ENCODE measurements around the gene MIDN.

Gene MIDN

GRCh38 chr19:1283917-1284292 lies 35.5 kb downstream of the MIDN start:
- no peak for DNase-seq

GRCh38 chr19:1284293-1284978 lies 36.1 kb downstream of the MIDN start:
- no peak for DNase-seq

DNA sequence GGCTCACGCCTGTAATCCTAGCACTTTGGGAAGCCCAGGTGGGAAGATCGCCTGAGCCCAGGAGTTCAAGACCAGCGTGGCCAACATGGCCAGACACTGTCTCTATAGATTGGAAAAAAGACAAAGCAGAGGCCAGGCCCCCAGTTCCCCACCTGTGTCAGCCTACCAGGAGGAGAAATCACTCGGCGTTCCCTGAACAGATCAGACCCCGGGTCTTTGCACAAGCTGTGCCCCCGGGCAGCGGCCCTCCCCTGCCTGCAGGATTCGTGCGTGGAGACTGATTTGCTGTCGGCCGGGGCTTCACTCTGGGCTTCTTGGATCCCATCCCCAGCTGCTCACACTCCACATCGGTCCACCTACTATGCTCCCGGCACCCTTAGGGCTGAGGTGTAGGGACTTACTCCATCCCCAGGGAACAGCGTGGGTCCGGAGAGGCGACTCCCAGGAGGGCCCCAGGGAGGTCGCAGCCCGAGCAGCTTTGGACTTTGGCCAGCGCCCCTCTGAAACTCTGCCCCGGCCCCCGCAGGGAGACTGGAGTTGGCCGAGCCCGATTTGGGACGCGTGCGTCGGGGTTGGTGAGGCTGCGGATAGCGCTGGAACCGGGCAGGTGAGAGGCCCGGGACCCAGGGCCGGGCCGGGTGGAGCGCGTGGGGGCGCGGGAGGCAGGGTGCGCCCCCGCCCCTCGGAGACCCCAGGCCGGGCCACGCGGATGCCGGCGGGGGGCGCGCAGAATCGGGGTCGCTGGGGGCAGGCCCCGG lies 36.8 kb downstream of the MIDN start:
- DNase-seq, result no peak

- DNase-seq, result no peak
Observed at GRCh38 chr19:1285737-1286360, 37.5 kb downstream of the MIDN start, which contains the start of gene EFNA2. TSS of gene EFNA2 (plus strand) at chr19:1285873. CDS start at chr19:1286169, 296 bp downstream.

- no peak for DNase-seq
Observed at GRCh38 chr19:1286487-1287353, 38.3 kb downstream of the MIDN start.

GRCh38 chr19:1287354-1288225 lies 39.2 kb downstream of the MIDN start:
- DNase-seq, result no peak

DNA sequence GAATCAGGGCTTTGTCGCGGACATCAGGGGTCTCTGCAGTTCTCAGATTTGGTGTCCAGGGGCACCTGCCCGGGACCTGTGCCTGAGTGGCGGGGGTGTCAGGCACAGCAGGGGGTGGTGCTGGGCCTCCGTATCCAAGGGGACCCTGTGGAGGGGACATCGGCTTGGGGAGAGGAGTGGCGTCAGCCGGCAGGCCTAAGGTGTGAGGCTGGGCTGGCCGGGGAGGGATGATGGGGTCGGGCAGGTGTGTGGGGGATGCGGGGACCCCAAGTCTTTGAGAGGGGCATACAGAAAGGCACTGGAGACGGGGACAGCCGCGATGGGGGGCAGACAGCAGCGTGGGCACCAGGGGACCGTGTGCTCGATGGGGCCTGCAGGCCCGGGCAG lies 39.8 kb downstream of the MIDN start:
- DNase-seq, result no peak

DNA sequence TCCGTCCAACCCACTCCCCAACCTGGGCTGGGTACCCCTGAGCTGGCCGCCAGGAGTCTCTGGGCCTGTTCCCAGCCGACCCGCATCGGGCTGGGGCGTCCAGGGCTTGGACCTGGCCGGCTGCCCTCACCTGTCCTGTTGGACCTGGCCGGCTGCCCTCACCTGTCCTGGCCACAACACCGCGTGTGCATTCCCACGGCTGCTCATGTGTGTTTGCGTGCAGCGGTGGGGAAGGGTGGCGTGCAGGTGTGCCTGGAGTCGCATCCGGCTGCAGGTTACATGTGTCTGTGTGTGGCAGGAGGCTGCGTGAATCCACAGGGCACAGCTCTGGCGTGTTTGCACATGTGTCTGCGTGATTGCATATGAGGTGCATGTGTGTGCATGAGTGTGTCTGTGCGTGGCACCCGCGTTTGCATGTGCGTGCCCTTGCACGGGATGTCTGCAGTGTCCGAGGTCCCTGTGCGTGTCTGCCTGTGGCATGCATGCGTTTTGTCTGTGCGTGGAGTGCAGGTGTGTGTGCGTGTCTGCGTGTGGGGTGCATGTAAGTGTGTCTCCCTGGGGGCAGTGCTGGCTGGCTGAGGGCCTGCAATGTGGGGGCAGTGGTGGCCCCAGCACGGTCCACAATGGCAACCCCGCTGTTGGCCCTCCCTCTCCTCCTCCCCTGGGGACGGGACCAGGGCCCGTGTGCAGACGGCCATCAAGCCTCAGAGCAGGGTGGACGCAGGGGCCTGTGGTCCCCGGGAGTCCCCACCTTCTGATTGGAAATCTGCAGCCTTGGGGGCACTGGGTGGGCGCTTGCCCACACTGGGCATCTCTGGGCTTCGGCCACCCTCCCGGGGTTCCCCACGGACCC lies 40.7 kb downstream of the MIDN start:
- DNase-seq, result no peak

- no peak for DNase-seq
Observed at GRCh38 chr19:1289686-1290025, 41.3 kb downstream of the MIDN start.

DNA sequence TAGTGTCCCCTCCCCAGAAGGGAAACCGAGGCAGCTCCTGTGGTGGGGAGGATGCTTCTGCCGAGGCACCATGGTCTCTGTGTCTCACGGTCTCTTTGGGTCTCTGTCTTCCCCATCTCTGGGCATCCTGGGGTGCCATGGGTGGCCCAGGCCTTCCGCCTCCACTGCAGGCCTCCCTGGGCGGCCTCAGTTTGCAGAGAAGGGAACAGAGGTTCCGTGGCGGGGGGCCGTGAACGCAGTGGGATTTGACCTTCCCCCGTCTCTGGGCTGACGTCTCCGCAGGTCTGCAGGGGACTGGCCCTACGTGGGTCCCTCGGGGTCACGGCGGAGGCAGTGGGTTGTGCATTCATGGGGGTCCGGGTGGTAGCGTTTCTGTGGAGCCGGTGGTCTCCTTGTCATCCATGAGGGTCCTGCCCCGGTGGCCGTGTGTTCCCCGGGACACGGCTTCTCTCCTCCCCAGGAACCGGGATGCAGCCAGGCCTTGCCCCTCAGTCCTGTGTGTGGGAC lies 41.9 kb downstream of the MIDN start:
- DNase-seq, result no peak

DNA sequence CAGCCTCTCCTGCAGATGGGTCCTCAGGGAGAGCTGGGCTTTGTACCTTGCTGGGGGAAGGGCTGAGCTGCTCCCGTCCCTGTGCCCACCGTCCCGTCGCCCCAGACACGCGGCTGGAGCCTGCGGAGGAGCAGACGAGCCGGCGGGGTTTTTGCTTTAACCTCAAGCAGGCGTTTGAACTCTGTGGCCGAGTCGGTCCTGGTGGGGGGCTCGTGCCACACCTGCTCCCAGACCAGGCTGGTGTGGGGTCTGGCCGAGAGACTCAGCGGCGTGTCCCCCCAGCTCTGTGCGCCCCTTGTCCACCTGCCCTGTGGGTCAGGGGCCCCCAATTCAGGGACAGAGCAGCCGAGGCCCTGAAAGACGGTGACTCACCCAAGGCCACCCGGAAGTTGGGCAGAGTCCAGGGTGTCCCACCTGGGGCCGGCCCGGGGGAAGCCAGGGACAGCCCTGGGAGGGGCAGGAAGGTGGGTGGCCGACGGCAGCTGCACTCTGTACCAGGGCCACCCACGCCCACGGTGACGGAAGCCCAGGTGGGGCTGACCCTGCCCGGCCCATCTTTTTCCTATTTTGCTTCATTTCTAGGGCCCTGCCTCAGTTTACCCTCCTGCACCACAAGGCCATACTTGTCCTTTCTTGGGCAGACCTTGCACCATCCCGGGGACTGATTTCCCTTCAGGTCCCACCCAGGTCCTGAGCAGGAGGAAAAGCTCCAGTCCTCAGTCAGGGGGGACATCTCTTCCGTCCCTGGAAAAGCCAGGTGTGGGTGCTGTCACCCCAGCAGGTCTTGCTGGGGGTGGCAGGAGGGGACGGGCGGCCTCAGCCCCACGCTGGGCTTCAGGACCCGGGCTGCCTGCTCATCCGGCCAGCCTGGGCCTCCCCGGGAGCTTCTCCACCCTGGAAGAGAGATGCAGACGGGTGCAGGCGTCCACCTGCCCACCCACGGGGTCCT lies 42.6 kb downstream of the MIDN start:
- DNase-seq, result no peak

- DNase-seq, result no peak
Observed at GRCh38 chr19:1291761-1292418, 43.5 kb downstream of the MIDN start.

GRCh38 chr19:1292419-1293151 lies 44.2 kb downstream of the MIDN start:
- DNase-seq, result no peak

- DNase-seq, result no peak
Observed at GRCh38 chr19:1293782-1294604, 45.6 kb downstream of the MIDN start.

DNA sequence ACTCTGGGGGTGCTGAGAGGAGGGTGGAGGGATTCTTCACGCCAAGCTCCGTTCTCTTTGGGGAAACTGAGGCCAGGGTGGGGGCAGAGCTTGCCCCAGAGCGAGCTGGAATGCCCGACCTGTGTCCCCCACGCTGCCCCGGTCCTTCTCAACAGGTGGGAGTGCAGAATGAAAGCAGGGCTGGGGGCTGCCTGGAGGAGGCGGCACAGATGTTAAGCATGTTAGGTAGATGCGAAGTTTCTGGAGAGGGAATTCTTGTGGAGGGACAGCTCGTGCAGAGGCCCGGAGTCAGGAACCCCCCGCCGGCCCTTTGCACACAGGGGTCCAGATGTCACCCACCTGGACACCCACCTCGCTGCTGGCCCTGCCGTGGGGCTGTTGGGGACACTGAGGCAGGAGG lies 46.3 kb downstream of the MIDN start:
- no peak for DNase-seq

- DNase-seq, result peak; percentile 50
Observed at GRCh38 chr19:1295169-1296012, 47.0 kb downstream of the MIDN start.

DNA sequence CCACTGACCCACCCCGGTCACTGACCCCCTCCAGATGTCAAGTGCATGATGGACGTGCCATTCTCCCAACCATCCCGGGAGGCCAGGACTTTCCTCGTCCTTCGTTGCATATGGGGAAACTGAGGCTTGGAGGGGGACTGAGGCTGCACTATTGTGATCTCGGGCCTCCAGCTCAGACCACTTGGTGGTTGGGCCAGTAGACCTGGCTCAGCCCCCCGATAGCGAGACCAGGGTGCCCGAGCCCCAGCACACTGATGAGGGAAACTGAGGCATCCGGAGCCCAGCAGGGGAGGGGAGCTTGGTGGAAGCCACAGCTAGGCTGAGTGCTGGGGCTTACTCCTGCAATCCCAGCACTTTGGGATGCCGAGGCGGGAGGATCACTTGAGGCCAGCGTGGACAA lies 47.7 kb downstream of the MIDN start:
- DNase-seq, result no peak

Data from stimulated activated CD4-positive, alpha-beta T cell treated with anti-CD3 and anti-CD28 coated beads, Interleukin-4, amount 100 ng/mL, for 1 hour (primary cell).